OCI-LY3 (cell line): ENCODE measurements around the gene METTL8.

Source experiments
- H2AFZ ChIP-seq: fragments of 200-600, 300-600 bp; shearing (Covaris generic); 2 replicates; pipeline ENCODE4 v1.6.0; 2014; ENCODE audit warnings: antibody characterized with exemption, low read depth, low read length
- H3K27ac ChIP-seq: fragments of 200-600, 300-600 bp; sonication (generic); 2 replicates; pipeline ENCODE4 v1.5.1; 2014; ENCODE audit warnings: mild to moderate bottlenecking, low read length, moderate library complexity, mixed read lengths
- H3K27me3 ChIP-seq: fragments of 200-600, 300-600 bp; sonication (generic); 2 replicates; pipeline ENCODE4 v1.6.1; 2014; ENCODE audit warnings: low read depth, low read length, mixed read lengths
- H3K36me3 ChIP-seq: fragments of 200-600, 300-600 bp; sonication (generic); replicated peaks from 2 replicates; pipeline ENCODE3; 2014; ENCODE audit warnings: low read depth, low read length, mixed read lengths
- H3K4me1 ChIP-seq: fragments of 300-600, 200-600 bp; sonication (generic); 2 replicates; pipeline ENCODE4 v1.6.1; 2014; ENCODE audit warnings: low read length, mixed read lengths
- H3K4me2 ChIP-seq: fragments of 200-600, 300-600 bp; sonication (generic); 2 replicates; pipeline ENCODE4 v1.6.1; 2014; ENCODE audit warnings: low read length, mixed read lengths
- H3K4me3 ChIP-seq: fragments of 300-600, 200-600 bp; sonication (generic); 2 replicates; pipeline ENCODE4 v1.5.1; 2014; ENCODE audit warnings: antibody characterized with exemption, mild to moderate bottlenecking, low read length, moderate library complexity
- H3K79me2 ChIP-seq: fragments of 300-600, 200-600 bp; shearing (Covaris generic); 2 replicates; pipeline ENCODE4 v1.6.1; 2014; ENCODE audit warnings: mild to moderate bottlenecking, low read length, mixed read lengths
- H3K9ac ChIP-seq: fragments of 300-600, 200-600 bp; shearing (Covaris generic); 2 replicates; pipeline ENCODE4 v1.6.0; 2014; ENCODE audit warnings: mild to moderate bottlenecking, low read length, moderate library complexity
- H3K9me3 ChIP-seq: fragments of 200-600, 300-600 bp; shearing (Covaris generic); 2 replicates; pipeline ENCODE4 v1.6.1; 2014; ENCODE audit warnings: low read length, mixed read lengths; ENCODE audit not compliant: insufficient read depth
- H4K20me1 ChIP-seq: fragments of 200-600, 300-600 bp; sonication (generic); 2 replicates; pipeline ENCODE4 v1.6.1; 2016; ENCODE audit warnings: low read length, mixed read lengths; ENCODE audit not compliant: insufficient read depth
- CTCF ChIP-seq: fragments of 200-600, 300-600 bp; sonication (generic); IDR thresholded peaks from 2 replicates; pipeline ENCODE4 v1.5.1; 2014; ENCODE audit warnings: antibody characterized with exemption, low read length, low read depth
- EZH2phosphoT487 ChIP-seq: fragments of 200-600 bp; shearing (Covaris generic); IDR thresholded peaks from 2 replicates; pipeline ENCODE4 v1.6.1; 2018; ENCODE audit warnings: antibody characterized with exemption, mixed run types, low read depth

Gene METTL8

GRCh38 chr2:171267855-171268629 lies 165.7 kb downstream of the METTL8 start:
- H3K9ac ChIP-seq = no peak overlapping the region
- no peak overlapping the region for H3K4me3 ChIP-seq
- no peaks in the 10 kb centered on the region for H3K79me2 ChIP-seq
- H4K20me1 ChIP-seq = no peaks in the 10 kb centered on the region
- H3K4me1 ChIP-seq = peaks cover 23% of the 10 kb centered on the region
- no peak overlapping the region for H3K27ac ChIP-seq
- TF ChIP-seq CTCF (no peak), EZH2phosphoT487 (no peak)
- H3K4me2 ChIP-seq = no peak overlapping the region
- no peaks in the 10 kb centered on the region for H3K9me3 ChIP-seq
- no peak overlapping the region for H2AFZ ChIP-seq
- H3K27me3 ChIP-seq = no peaks in the 10 kb centered on the region
- H3K36me3 ChIP-seq = no peaks in the 10 kb centered on the region
